WTC11 (cell line): Measurements from ENCODE around the gene ERMP1. TPM values are rescaled to one million over a fixed set of nuclear protein-coding genes. Genes with fewer than 3 reads are reported as not detected.

Source experiments
- ATAC-seq: fragments of 200-7000 bp; cut with Tn5 transposase; 2 replicates; pipeline ENCODE4 v1.10.0; 2021; ENCODE audit warnings: mild to moderate bottlenecking, moderate library complexity
- CTCF ChIA-PET: fragments of 300-600 bp; sonication (Branson Sonifier 250); formaldehyde crosslinking; loops from one replicate; lab custom pipeline; 2021; ENCODE audit warnings: antibody characterized with exemption; lab: Charles Lee
- POLR2A ChIA-PET: fragments of 350-600 bp; sonication (Branson Sonifier 250); formaldehyde crosslinking; loops from one replicate; lab custom pipeline; 2021; ENCODE audit warnings: antibody characterized with exemption; lab: Charles Lee
- DNase-seq: peaks from one replicate; pipeline ENCODE4 v3.0.0; 2021; ENCODE audit warnings: low spot score
- H3K27ac Mint-ChIP-seq: 2 replicates; pipeline ENCODE4 v1.8.0; 2021; ENCODE audit warnings: mixed read lengths
- H3K27me3 Mint-ChIP-seq: 2 replicates; pipeline ENCODE4 v1.8.0; 2021; ENCODE audit warnings: low read depth, mild to moderate bottlenecking, moderate library complexity, mixed read lengths
- H3K36me3 Mint-ChIP-seq: 2 replicates; pipeline ENCODE4 v1.8.0; 2021; ENCODE audit warnings: mixed read lengths
- H3K4me1 Mint-ChIP-seq: 2 replicates; pipeline ENCODE4 v1.8.0; 2022; ENCODE audit warnings: mixed read lengths
- H3K4me3 Mint-ChIP-seq: 2 replicates; pipeline ENCODE4 v1.8.0; 2021; ENCODE audit warnings: mild to moderate bottlenecking, moderate library complexity, mixed read lengths
- H3K9me3 Mint-ChIP-seq: 2 replicates; pipeline ENCODE4 v1.8.0; 2021; ENCODE audit warnings: mixed read lengths
- AFF4 ChIP-seq: sonication (generic); formaldehyde crosslinking; IDR thresholded peaks from 2 replicates; pipeline ENCODE4 v1.8.1; 2023; ENCODE audit warnings: mild to moderate bottlenecking, missing genetic modification reagents, borderline replicate concordance
- ATF2 ChIP-seq: sonication (generic); formaldehyde crosslinking; IDR thresholded peaks from 2 replicates; pipeline ENCODE4 v1.8.1; 2022; ENCODE audit warnings: low read depth, missing genetic modification reagents, borderline replicate concordance
- CDX4 ChIP-seq: fragments of 250-450 bp; sonication (Bioruptor Pico); IDR thresholded peaks from 2 replicates; pipeline ENCODE4 v1.9.0; 2021; ENCODE audit warnings: moderate library complexity, mild to moderate bottlenecking, inconsistent platforms, borderline replicate concordance
- CREM ChIP-seq: sonication (generic); formaldehyde crosslinking; IDR thresholded peaks from 2 replicates; pipeline ENCODE4 v1.8.1; 2022; ENCODE audit warnings: mild to moderate bottlenecking, missing genetic modification reagents, moderate library complexity
- E2F4 ChIP-seq: sonication (generic); formaldehyde crosslinking; IDR thresholded peaks from 2 replicates; pipeline ENCODE4 v1.8.1; 2022; ENCODE audit warnings: low read depth, mild to moderate bottlenecking, moderate library complexity, missing genetic modification reagents, borderline replicate concordance
- FOXP1 ChIP-seq: sonication (generic); formaldehyde crosslinking; IDR thresholded peaks from 2 replicates; pipeline ENCODE4 v1.8.0; 2022; ENCODE audit warnings: missing genetic modification reagents, mild to moderate bottlenecking, moderate library complexity, borderline replicate concordance
- MXD4 ChIP-seq: fragments of 250-450 bp; sonication (Bioruptor Pico); IDR thresholded peaks from 2 replicates; pipeline ENCODE4 v1.8.0; 2021; ENCODE audit warnings: mild to moderate bottlenecking, moderate library complexity, borderline replicate concordance
- NR1H2 ChIP-seq: sonication (generic); formaldehyde crosslinking; IDR thresholded peaks from 2 replicates; pipeline ENCODE4 v1.9.0; 2021; ENCODE audit warnings: mild to moderate bottlenecking, moderate library complexity, missing genetic modification reagents
- NR2C2 ChIP-seq: sonication (generic); formaldehyde crosslinking; IDR thresholded peaks from 2 replicates; pipeline ENCODE4 v1.8.0; 2022; ENCODE audit warnings: mild to moderate bottlenecking, missing genetic modification reagents
- RELA ChIP-seq: sonication (generic); formaldehyde crosslinking; IDR thresholded peaks from 2 replicates; pipeline ENCODE4 v1.8.1; 2022; ENCODE audit warnings: missing genetic modification reagents, mild to moderate bottlenecking, borderline replicate concordance
- SMAD3 ChIP-seq: sonication (generic); formaldehyde crosslinking; IDR thresholded peaks from 2 replicates; pipeline ENCODE4 v1.8.0; 2022; ENCODE audit warnings: missing genetic modification reagents, mild to moderate bottlenecking, borderline replicate concordance
- STAT6 ChIP-seq: sonication (generic); formaldehyde crosslinking; conservative IDR thresholded peaks from 2 replicates; pipeline ENCODE4 v1.8.1; 2023; ENCODE audit warnings: mild to moderate bottlenecking, low read depth, missing genetic modification reagents, moderate library complexity
- TEAD4 ChIP-seq: sonication (generic); formaldehyde crosslinking; IDR thresholded peaks from 2 replicates; pipeline ENCODE4 v1.8.0; 2022; ENCODE audit warnings: mild to moderate bottlenecking, missing genetic modification reagents
- ZBTB43 ChIP-seq: sonication (generic); formaldehyde crosslinking; IDR thresholded peaks from 2 replicates; pipeline ENCODE4 v1.8.1; 2023; ENCODE audit warnings: mild to moderate bottlenecking, missing genetic modification reagents
- ZNF121 ChIP-seq: sonication (generic); formaldehyde crosslinking; IDR thresholded peaks from 2 replicates; pipeline ENCODE4 v1.8.0; 2023; ENCODE audit warnings: missing genetic modification reagents
- ZNF416 ChIP-seq: fragments of 250-450 bp; sonication (Bioruptor Pico); IDR thresholded peaks from 2 replicates; pipeline ENCODE4 v1.9.0; 2021; ENCODE audit warnings: mild to moderate bottlenecking, inconsistent platforms
- ZNF512 ChIP-seq: sonication (generic); formaldehyde crosslinking; IDR thresholded peaks from 2 replicates; pipeline ENCODE4 v1.8.1; 2022; ENCODE audit warnings: missing genetic modification reagents, borderline replicate concordance
- ZNF532 ChIP-seq: fragments of 250-450 bp; sonication (Bioruptor Pico); IDR thresholded peaks from 2 replicates; pipeline ENCODE4 v1.9.0; 2021; ENCODE audit warnings: mild to moderate bottlenecking, borderline replicate concordance
- total RNA-seq: library from RNA; stranded (reverse); gene quantifications from 3 replicates; pipeline ENCODE4 v1.2.3, GENCODE V29; 2021

ERMP1 gene
- total RNA-seq, 1 experiment from 2014 or later = 25.4 TPM

- H3K27ac Mint-ChIP-seq = no peak overlapping the region
- POLR2A ChIA-PET = no interaction called here
- no peak overlapping the region for H3K4me3 Mint-ChIP-seq
- no peaks in the 10 kb centered on the region for H3K27me3 Mint-ChIP-seq
- DNase-seq = no peak
- H3K36me3 Mint-ChIP-seq = peaks cover 17% of the 10 kb centered on the region
- H3K9me3 Mint-ChIP-seq = no peaks in the 10 kb centered on the region
- ATAC-seq = no peak; the same call in 1 of the 2 replicates
- no peaks in the 10 kb centered on the region for H3K4me1 Mint-ChIP-seq
- CTCF ChIA-PET = interaction anchor here (0.5 to 1.5 kb wide), 6 partner anchors 34 to 281 kb away, joined by 3 to 8 read pairs (median 4); partner anchors contain the start of gene ERMP1
- TF ChIP-seq E2F4 (no peak), ZNF512 (CRISPR knock-in tag) (no peak), NR2C2 (no peak), SMAD3 (no peak), ZNF416 (CRISPR knock-in tag) (no peak), TEAD4 (CRISPR knock-in tag) (no peak), ZNF532 (CRISPR knock-in tag) (no peak), CREM (CRISPR knock-in tag) (no peak), ZBTB43 (no peak), NR1H2 (no peak), ZNF121 (CRISPR knock-in tag) (no peak), STAT6 (no peak)
Observed at GRCh38 chr9:5799314-5799713, 33.6 kb downstream of the ERMP1 start.

GRCh38 chr9:5798581-5798980, 34.3 kb downstream of the ERMP1 start:
- ChIA-PET POLR2A (no interaction called here), CTCF (interaction anchor here (0.5 to 1.5 kb wide), 6 partner anchors 34 to 282 kb away, joined by 3 to 8 read pairs (median 4); partner anchors contain the start of gene ERMP1)
- no peaks in the 10 kb centered on the region for H3K9me3 Mint-ChIP-seq
- peaks cover 17% of the 10 kb centered on the region for H3K36me3 Mint-ChIP-seq
- no peak for DNase-seq
- H3K27me3 Mint-ChIP-seq = no peaks in the 10 kb centered on the region
- H3K27ac Mint-ChIP-seq = no peak overlapping the region
- H3K4me1 Mint-ChIP-seq = no peaks in the 10 kb centered on the region
- ATAC-seq = no peak
- H3K4me3 Mint-ChIP-seq = no peak overlapping the region
- TF ChIP-seq FOXP1 (no peak), MXD4 (no peak), AFF4 (CRISPR knock-in tag) (no peak), CDX4 (CRISPR knock-in tag) (no peak), RELA (CRISPR knock-in tag) (no peak), ATF2 (no peak)
